ENCODE measurements around the gene PGAM5. TPM values are rescaled to one million over a fixed set of nuclear protein-coding genes. Genes with fewer than 3 reads are reported as not detected.

PGAM5 gene
- total and polyA plus RNA-seq, 12 donors: 17.5 to 37.6 (median 31.3) TPM

DNA sequence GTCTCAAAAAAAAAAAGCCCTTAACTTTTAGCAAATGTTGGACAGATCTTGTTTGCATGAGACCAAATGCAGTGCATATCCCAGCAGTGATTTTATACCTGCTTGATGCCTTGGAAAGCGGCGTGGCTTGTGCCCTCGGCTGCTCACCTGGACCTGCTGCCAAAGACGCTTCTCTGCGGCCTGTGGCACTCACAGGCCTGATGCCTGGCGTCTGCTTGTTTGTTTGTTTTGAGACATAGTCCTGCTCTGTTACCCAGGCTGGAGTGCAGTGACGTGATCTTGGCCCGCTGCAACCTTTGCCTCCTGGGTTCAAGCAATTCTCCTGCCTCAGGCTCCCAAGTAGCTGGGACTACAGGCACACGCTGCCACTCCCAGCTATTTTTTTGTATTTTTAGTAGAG lies 5.2 kb downstream of the PGAM5 start:
- H3K4me1 ChIP-seq: peaks cover 0 to 19% (median 12%) of the 10 kb centered on the region in 9 donors
- intact Hi-C loops (cut with DNase I): no loop called here
- no peak overlapping the region for H3K4me3 ChIP-seq
- H3K36me3 ChIP-seq: peaks cover 0 to 70% (median 23%) of the 10 kb centered on the region in 9 donors
- 86 to 88% methylated on average over 9 of the region's 9 CpGs for WGBS, 2 donors
- no peaks in the 10 kb centered on the region for H3K27me3 ChIP-seq
- no peak overlapping the region for H3K27ac ChIP-seq
- TF ChIP-seq, protein P1, sequence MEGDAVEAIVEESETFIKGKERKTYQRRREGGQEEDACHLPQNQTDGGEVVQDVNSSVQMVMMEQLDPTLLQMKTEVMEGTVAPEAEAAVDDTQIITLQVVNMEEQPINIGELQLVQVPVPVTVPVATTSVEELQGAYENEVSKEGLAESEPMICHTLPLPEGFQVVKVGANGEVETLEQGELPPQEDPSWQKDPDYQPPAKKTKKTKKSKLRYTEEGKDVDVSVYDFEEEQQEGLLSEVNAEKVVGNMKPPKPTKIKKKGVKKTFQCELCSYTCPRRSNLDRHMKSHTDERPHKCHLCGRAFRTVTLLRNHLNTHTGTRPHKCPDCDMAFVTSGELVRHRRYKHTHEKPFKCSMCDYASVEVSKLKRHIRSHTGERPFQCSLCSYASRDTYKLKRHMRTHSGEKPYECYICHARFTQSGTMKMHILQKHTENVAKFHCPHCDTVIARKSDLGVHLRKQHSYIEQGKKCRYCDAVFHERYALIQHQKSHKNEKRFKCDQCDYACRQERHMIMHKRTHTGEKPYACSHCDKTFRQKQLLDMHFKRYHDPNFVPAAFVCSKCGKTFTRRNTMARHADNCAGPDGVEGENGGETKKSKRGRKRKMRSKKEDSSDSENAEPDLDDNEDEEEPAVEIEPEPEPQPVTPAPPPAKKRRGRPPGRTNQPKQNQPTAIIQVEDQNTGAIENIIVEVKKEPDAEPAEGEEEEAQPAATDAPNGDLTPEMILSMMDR (IDR thresholded peaks at IDR 0.05): no peak
- DNase-seq (no peak), ATAC-seq (no peak)
- no peaks in the 10 kb centered on the region for H3K9me3 ChIP-seq

DNA sequence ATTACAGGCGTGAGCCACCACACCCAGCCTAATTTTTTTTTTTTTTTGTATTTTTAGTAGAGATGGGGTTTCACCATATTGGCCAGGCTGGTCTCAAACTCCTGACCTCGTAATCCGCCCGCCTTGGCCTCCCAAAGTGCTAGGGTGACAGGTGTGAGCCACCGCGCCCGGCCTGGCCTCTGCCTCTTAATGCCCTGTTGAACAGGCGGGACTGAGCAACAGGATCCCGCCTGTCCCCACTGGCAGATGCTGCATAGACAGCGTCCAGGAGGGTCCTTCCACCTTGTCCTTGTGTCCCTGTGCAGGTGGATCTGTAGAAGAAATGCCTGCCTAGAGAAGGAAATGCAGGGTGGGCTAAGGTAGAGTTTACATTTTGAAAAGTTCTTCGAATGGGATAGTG lies 5.7 kb downstream of the PGAM5 start:
- Histone ChIP-seq H3K36me3 (peaks cover 0 to 75% (median 25%) of the 10 kb centered on the region in 9 donors), H3K27me3 (no peaks in the 10 kb centered on the region), H3K9me3 (no peaks in the 10 kb centered on the region), H3K4me1 (peaks cover 0 to 17% (median 10%) of the 10 kb centered on the region in 9 donors), H3K4me3 (no peak overlapping the region), H3K27ac (no peak overlapping the region)
- 81 to 92% methylated on average over 11 of the region's 11 CpGs for WGBS, 2 donors
- TF ChIP-seq, protein P1 (IDR thresholded peaks at IDR 0.05): no peak
- DNase-seq (no peak), ATAC-seq (no peak)
- intact Hi-C loops (cut with DNase I): no loop called here

DNA sequence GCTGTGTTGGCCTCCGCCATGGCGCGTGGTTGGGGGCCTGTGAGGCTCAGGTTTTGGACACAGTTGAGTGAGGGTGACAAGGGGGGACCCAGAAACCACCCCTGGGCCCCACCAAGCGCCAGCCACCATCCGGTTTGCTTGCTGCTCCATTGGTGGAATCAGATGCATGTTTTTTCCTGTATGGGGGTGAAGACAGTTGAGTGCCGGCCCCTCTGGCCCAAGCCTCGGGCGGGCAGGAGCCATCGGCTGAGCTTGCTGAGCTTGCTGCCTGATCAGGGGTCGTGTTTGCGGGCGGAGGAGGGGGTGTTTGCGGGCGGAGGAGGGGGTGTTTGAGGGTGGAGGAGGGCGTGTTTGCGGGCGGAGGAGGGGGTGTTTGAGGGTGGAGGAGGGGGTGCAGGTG lies 6.4 kb downstream of the PGAM5 start:
- TF ChIP-seq, protein P1 (IDR thresholded peaks at IDR 0.05): no peak
- ATAC-seq (no peak), DNase-seq (no peak)
- H3K4me3 ChIP-seq: no peak overlapping the region
- intact Hi-C loops (cut with DNase I): no loop called here
- no peaks in the 10 kb centered on the region for H3K27me3 ChIP-seq
- no peak overlapping the region for H3K27ac ChIP-seq
- WGBS, 2 donors: 87 to 89% methylated on average over 17 of the region's 17 CpGs
- peaks cover 0 to 10% (median 3%) of the 10 kb centered on the region in 9 donors for H3K4me1 ChIP-seq
- peaks cover 0 to 81% (median 25%) of the 10 kb centered on the region in 9 donors for H3K36me3 ChIP-seq
- H3K9me3 ChIP-seq: no peaks in the 10 kb centered on the region

DNA sequence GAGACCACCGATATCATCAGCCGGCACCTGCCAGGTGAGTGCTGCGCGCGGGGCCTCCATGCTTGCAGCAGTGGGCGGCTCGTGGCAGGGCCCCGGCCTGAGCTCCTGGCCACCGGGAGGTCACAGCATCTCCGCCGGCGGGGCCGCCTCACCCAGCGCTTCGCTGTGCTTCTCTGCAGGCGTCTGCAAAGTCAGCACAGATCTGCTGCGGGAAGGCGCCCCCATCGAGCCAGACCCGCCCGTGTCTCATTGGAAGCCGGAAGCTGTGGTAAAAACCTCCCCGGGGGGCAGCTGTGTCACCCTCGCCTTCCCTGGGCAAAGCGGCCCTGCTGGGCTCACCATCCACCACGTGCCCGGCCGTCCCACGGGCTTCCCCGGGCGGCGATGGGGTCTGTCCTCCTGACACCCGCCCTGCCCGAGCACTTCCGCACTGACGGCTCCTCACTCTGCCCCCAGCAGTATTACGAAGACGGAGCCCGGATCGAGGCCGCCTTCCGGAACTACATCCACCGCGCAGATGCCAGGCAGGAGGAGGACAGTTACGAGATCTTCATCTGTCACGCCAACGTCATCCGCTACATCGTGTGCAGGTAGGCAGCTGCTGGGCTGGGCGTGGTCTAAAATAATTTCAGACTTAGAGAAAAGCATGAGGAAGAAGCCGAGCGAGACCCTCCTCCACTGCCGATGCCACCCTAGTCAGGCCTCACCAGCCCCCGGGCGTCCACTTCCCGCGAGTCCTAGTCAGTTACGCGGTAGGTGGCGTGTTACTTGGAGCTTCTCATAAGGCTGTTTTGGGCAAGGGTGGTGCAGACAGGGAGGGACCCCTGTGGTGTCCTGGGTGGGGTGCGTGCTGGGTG lies 7.1 kb downstream of the PGAM5 start:
- Histone ChIP-seq H3K9me3 (no peaks in the 10 kb centered on the region), H3K4me1 (peaks cover 0 to 4% (median 0%) of the 10 kb centered on the region in 9 donors), H3K36me3 (peaks cover 0 to 89% (median 25%) of the 10 kb centered on the region in 9 donors), H3K27ac (no peak overlapping the region), H3K4me3 (no peak overlapping the region), H3K27me3 (no peaks in the 10 kb centered on the region)
- TF ChIP-seq, protein P1 (IDR thresholded peaks at IDR 0.05): no peak
- DNase-seq (no peak), ATAC-seq (peak in 1 of 8 donors; percentile 17)
- 94 to 95% methylated on average over 61 of the region's 61 CpGs for WGBS, 2 donors
- intact Hi-C loops (cut with DNase I): no loop called here
